Measurements from ENCODE around the gene MIA3.
"Not testable (repeated sequence)": the region's sequence is repeated elsewhere in the genome, so short reads cannot be mapped to it uniquely, and the experiment has no call there.

The MIA3 gene, protein sequence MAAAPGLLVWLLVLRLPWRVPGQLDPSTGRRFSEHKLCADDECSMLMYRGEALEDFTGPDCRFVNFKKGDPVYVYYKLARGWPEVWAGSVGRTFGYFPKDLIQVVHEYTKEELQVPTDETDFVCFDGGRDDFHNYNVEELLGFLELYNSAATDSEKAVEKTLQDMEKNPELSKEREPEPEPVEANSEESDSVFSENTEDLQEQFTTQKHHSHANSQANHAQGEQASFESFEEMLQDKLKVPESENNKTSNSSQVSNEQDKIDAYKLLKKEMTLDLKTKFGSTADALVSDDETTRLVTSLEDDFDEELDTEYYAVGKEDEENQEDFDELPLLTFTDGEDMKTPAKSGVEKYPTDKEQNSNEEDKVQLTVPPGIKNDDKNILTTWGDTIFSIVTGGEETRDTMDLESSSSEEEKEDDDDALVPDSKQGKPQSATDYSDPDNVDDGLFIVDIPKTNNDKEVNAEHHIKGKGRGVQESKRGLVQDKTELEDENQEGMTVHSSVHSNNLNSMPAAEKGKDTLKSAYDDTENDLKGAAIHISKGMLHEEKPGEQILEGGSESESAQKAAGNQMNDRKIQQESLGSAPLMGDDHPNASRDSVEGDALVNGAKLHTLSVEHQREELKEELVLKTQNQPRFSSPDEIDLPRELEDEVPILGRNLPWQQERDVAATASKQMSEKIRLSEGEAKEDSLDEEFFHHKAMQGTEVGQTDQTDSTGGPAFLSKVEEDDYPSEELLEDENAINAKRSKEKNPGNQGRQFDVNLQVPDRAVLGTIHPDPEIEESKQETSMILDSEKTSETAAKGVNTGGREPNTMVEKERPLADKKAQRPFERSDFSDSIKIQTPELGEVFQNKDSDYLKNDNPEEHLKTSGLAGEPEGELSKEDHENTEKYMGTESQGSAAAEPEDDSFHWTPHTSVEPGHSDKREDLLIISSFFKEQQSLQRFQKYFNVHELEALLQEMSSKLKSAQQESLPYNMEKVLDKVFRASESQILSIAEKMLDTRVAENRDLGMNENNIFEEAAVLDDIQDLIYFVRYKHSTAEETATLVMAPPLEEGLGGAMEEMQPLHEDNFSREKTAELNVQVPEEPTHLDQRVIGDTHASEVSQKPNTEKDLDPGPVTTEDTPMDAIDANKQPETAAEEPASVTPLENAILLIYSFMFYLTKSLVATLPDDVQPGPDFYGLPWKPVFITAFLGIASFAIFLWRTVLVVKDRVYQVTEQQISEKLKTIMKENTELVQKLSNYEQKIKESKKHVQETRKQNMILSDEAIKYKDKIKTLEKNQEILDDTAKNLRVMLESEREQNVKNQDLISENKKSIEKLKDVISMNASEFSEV (N-terminal part only)
- total RNA-seq: 199 to 225 reads per million in 2 donors

DNA sequence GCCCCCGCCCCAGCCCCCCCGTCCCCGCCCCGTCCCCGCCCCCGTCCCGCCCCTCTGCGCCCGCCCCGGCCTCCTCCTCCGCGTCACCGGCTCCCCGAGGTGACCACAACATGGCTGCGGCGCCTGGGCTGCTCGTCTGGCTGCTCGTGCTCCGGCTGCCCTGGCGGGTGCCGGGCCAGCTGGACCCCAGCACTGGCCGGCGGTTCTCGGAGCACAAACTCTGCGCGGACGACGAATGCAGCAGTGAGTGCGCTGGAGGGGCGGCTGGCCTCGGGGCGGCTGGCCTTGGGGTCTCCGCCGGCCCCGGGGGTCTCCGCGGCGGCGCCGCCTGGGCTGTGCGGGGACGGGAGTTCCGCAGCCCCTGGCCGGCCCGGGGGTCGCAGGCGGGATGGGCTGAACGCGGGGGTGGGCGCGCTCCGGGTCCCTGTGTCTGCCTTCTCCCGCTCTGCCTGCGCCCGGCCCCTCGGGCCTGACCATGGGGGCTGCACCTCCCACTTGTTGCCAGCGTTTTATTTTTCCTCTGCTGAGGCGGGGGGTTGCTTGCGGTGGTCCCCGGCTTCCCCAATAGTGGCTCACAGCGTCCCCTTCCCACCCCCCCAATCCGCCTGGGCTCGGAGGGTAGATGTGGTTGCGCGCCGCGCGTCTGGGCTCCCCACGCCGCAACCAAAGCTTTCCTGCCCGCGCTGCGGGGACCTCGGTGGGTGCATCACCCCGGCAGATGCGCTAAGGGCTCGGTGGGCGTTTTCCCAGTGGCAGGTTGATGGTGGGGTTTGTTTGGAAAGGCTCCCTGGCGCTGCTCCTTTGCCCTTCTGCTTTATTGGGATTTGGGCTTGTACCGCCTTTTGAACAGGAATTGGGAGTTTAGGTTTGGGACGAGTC lies at the start of gene MIA3:
TSS of gene MIA3 (plus strand) at position 97 of the 879 bp plus-strand sequence. CDS start at position 111, 14 bp downstream.
- DNase-seq: peak; percentile 79

DNA sequence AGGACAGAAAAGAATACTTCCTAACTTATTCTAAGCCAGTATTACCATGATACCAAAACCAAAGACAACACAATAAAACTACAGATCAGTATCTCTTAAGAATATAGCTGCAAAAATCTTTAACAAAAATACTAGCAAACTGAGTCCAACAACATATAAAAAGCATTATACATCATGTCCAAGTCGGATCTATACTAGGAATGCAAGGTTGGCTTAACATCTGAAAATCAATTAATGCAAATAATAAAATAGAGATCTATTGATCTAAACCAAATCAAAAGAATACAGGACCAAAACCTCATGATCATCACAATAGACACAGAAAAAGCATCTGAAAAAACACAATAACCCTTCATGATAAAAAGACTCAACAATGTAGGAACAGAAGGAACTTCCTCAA lies 47.1 kb upstream of the MIA3 start:
- no peak for DNase-seq

DNA sequence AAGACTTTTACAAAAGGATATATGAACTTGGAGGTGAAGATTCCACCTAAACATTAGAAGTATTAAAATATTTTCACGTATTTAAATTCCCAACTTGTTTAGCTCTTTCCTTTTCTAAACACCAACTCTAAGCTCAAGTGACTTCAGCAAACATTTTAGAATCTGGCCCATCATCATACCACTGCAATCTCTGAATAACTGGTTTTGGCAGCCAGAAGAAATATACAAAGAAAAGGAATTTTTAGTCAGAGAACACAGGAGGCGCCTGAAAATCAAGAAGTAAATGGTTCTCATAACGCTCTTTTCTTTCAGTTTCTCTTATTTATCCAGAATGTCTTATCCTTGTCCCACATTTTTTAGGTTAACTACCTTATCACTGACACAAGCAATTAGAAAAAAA lies 38.6 kb upstream of the MIA3 start:
- no peak for DNase-seq

DNA sequence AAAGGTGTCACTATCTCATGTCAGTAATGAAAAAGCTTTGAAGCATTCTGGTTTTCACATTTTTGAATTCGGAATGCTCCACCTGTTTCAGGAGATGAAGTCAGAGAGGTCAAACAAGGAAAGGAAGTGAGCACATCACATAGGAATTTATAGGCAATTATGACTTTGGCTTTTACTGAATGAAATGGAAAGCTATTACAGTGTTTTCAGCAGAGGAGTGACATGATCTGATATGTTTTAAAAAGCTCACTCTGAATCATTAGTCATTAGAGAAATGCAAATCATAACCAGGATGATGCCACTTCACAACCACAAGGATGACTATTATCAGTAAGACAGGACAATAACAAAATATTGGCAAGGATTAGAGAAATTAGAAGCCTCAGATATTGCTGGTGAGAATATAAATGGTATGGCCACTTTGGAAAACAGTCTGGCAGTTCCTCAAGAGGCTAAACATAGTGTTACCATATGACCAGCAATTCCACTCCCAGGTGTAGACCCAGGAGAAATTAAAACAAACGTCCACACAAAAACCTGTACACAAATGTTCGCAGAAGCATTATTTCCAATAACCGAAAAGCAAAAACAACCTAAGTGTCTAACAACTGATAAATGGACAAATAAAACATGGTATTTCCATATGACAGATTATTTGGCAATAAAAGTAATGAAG lies 35.7 kb upstream of the MIA3 start:
- no peak for DNase-seq

DNA sequence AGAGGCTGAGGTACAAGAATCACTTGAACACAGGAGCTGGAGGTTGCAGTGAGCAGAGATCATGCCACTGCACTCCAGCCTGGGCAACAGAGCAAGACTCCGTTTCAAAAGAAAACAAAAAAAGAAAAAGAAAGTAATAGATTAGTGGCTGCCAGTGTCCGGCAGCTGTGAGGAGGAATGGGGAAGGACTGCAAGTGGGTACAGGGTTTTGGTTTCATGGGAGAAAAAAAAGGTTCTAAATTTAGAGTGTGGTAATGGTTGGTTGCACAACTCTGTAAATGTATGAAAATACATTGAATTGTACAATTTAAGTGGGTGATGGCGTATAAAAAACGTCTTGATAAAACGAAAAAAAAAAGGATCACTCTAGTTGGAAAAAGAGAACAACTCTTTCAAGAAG lies 34.8 kb upstream of the MIA3 start:
- DNase-seq: no peak

DNA sequence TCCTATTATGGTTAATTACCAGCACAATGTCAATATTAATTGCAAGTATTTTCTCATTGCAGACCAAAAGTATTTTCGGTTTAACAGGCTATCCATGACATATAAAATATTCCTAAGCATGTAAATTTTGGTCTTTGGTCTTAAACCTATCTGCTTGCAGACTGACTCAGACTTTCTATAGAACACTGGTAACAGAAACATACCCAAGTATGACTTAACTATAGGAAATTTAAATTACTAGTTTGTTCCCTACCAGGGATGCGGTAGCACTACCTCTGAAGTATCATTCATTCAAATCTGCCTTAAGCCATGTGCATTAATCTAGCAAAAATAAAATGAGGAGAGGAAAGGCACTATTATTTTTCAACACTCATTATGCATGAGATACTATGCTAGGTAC lies 31.1 kb upstream of the MIA3 start:
- DNase-seq: no peak

DNA sequence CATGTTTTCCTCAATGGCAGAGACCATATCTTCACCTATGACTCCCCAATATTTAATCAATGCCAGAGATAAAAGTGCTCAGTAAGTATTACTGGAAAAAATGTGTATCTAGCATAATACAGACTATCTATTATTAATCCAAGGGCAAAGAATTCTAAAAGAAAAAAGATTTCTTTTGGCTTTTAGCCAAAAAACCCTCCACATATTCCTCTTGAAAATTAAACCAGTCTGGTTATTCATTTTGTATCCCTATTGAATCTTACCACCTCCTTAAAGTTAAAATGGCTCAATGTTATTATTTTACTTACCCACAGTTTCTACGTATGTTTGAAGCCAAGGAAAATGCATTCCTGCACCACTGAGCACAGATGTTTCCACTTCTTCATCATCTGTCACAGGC lies 29.8 kb upstream of the MIA3 start:
- DNase-seq: no peak

DNA sequence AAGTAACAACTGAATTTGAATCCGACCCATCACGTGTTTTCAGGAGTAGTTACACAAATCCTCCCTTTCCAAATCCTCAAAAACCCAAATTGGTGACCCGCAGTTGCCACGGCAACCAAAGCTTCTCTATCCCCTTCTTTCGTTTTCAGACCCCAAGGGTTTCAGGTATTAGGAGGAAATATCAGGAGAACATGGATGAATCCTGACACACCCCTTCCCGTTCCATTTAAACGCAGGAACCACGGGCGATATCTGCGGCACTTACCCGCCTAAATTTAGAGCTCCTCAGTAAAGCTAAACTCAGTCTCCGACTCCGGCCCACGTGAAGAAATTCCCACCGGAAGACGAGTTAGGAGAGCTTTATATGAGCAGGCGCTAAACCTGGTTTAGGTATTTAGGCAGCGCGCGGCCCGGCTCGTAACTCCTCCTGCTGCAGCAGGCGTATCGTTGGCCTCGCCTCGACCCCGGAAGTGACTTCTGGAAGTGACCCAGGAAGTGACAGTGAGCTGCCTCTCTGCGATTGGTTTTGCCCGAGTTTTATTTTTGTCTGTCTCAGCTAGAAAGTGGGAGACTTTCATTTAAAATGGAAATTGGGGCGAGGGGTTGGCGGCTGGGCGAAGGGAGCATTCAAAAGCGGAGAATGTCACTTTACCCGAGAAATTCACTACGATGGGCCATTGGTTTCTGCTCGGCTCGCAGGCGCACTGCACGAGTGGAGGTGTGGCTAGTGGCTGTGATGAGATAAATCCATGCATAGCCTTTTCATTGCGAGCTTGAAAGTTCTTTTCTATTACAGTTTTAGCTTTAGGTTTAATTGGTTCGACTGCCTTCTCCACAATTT lies 28.2 kb upstream of the MIA3 start, which contains the start of gene TAF1A:
TSS of gene TAF1A (minus strand) at position 472 of the 841 bp plus-strand sequence.
- DNase-seq: peak; percentile 76

DNA sequence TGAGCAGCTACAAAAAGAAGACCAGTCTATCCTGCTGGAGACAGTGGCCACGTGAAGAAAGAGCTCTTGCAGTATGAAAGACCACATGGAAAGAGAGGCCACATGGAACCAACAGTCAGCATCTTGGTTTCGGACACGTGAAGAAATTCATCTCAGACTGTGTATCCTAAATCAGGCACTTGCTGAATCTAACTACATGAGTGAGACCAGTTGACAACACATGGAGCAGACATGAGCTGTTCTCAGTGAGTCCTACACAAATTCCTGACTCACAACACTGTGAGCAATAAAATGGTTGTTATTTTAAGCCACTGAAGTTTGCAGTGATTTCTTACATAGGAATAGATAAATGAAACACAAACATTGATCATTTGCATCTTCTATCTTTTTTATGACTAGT lies 25.7 kb upstream of the MIA3 start:
- DNase-seq: no peak

DNA sequence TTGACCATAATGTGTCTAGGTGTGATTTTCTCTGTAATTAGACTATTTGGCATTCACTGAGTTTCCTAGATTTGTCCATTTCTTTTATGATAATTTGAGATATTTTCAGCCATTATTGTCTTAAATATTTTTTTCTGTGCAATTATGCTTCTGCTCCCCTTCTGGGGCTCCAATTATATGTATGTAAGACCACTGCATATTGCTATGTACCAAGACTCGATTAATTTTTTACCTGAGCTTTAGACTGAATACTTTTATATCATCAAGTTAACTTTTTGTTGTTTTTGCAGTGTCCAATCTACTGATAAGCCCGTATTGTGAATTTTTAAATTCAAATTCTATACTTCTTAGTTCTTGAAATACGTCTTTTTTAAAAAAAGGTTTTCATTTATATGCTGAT lies 23.1 kb upstream of the MIA3 start:
- no peak for DNase-seq

DNA sequence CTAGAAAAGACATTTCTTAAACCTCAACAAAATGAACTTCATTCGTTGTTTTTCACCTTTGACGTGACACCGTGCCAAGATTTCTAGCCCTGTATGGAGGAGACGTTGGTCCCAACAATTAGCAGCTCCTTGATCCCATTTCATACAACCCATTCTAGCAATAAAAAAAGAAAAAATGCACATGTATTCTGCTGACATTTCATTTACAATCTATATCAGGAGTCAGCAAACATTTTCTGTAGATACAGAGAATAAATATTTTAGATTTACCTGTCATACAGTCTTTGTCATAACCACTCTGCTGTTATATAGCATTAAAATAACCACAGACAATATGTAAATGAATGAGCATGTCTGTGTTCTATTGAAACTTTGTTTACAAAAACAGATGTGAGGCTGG lies 21.2 kb upstream of the MIA3 start:
- DNase-seq: no peak

DNA sequence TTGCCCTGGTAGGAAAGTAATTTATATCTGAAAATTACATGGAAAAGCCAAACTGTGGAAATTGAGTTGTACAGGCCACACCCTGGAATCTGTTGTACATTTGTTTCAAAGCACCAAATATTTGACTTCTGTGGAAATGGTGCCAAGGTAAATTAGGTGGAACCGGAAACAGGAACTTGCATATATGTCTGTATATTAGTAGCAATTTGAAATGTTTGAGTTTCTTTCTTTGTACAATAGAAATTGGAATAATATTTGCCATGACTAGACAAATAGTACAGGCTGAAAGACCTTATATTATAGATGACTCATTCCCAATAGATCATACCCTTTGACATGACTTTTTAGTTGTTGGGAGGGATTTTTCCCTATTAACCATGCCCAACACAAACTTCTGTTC lies 17.6 kb upstream of the MIA3 start:
- DNase-seq: no peak

DNA sequence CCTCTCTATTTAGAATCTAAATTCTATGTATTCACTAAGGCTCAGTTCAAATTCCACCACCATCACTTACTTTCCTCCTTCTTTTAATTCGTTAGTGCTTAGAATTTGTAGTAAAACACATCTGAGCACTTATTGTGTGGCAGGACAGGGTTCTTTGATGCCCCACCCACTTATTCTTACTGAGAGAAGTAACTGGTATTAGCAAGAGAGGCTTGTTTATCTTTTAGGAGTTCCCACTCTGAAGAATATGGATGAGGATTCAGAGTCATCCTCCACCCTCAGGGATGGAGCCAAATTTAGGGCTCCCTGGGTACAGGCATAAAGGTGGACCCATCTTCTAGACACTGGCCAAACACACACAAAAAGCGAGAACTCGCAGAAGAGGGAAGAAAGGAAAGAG lies 16.6 kb upstream of the MIA3 start:
- DNase-seq: no peak

DNA sequence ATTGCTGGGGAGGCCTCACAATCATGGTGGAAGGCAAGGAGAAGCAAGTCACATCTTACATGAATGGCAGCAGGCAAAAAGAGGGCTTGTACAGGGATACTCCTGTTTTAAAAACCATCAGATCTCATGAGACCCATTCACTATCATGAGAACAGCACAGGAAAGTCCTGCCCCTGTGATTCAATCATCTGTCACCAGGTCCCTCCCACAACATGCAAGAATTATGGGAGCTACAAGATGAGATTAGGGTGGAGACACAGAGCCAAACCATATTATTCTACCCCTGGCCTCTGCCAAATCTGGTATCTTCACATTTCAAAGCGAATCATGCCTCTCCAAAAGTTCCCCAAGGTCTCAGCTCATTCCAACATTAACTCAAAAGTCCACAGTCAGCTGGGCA lies 11.1 kb upstream of the MIA3 start:
- DNase-seq: no peak

DNA sequence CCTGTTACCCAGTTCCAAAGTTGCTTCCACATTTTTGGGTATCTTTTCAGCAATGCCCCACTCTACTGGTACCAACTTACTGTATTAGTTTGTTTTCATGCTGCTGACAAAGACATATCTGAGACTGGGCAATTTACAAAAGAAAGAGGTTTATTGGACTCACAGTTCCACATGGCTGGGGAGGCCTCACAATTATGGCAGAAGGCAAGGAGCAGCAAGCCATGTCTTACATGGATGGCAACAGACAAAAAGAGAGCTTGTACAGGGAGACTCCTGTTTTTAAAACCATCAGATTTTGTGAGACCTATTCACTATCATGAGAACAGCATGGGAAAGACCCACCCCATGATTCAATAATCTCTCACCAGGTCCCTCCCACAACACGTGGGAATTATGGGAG lies 8.8 kb upstream of the MIA3 start:
- DNase-seq: not testable (repeated sequence)

DNA sequence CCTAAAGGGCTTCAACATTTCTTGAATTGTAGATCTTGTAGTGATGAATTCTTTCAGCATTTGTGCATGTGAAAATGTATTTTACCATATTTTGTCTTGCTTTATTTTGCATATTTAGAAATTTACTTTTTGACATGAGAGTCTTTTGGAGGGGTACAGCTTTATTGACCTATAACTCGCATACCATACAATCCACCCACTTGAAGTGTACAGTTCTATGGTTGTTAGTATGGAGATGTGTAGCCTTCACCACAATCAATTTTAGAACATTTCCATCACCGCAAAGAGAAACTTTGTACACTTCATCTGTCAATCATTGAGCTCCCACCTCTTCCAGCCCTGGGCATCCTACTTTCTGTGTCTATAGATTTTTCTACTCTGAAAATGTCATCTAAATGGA lies 7.2 kb upstream of the MIA3 start:
- DNase-seq: no peak

DNA sequence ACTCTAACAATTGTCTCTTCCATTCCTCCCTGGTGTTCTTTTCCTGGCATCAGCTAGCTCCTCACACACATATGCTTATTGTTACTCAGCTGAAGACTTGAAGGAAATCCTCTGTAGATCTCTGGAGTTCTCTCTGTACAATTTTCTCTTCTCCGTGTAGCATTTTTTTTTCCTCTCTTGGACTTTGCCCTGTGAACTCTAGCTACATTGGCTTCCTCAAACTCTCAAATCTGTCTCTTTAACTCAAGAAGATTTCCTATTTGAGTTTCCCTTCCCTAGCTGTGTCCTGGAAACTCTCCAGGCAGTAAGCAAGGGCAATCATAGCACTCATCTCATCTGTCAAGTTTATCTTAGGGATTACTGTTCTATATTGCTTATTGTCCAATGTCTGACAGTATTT lies 4.3 kb upstream of the MIA3 start:
- DNase-seq: no peak

DNA sequence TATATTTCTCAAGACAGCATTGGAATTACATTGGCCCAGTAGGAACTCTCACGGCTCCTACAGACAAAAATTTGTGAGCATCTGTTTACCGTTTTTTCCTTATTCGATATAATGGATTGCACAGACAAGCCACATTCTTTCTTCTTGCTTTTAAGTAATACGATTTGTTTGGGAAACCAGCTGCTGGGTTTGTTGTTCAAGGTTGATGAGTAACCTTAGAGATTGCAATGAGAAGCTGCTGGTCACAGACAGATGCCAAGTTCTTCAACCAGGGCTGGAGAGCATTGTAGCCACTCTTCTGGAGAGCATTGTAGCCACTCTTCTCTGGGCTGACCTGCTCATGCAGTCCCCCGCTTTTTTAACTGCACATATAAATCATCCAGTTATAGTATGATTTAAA lies 1.4 kb upstream of the MIA3 start:
- no peak for DNase-seq

DNA sequence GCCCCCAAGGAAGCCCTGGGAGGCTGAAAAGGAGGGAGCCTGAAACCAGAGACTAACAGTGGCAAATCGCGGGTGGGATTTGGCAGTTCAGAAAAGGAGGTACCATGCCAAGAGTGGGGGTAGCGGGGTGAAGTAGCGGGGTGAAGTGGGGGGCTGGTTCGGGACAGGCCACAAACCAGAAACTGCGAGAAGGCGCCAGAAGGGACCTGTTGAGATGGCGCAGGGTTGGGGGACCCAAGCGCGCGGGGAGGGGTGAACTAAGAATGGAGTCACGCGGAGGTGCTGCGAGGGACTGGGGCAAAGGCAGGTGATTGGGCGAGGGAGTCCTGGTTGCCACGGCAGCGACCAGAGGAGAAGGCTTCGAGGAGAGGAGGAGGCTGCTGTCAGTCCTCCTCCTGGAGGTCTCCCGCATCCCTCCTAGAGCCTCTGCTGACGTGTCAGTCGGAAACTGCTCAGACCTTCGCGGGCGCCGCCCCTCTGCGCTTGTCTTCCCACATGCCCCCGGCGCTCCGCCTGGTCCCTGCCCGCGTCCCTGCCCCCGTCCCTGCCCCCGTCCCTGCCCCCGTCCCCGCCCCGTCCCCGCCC lies 438 bp upstream of the MIA3 start:
- peak; percentile 92 for DNase-seq

Measured in T-helper 9 cell (primary cell).